B cell (primary cell): ENCODE data around the gene POLE.

Experiments used
- CTCF ChIP-seq: fragments of 200-600 bp; IDR thresholded peaks from one replicate; pipeline ENCODE4 v1.8.0; 2022; ENCODE audit warnings: antibody characterized with exemption, mild to moderate bottlenecking
- EZH2 ChIP-seq: IDR thresholded peaks from 2 replicates; pipeline ENCODE4 v1.6.1; 2012; ENCODE audit warnings: borderline replicate concordance, low read depth, mild to moderate bottlenecking, moderate library complexity, low read length; ENCODE audit not compliant: insufficient read depth, poor library complexity, severe bottlenecking

DNA sequence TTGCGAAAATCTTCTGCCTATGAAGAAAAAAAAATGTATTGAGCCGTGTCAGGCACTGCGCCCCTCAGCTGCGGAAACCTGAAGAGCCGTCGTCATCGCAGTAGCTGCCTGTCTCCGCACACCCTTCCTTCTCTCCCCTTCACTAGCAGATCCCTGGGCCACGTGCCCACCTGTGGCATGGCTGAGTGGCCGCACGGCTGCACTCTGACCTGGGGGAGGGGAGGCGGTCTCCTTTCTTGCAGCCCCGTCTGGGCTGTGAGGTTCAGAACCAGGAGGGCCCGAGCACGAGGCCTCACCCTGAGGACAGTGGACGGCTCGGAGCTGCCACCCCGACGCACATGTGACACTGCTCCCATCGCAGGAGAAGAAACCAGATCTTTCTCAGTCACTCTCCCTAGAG, 48.4 kb upstream of the POLE start:
- TF ChIP-seq CTCF (no peak), EZH2 (no peak)
